PC-3 (cell line): Measurements from ENCODE around the gene PSMB2. TPM values are rescaled to one million over a fixed set of nuclear protein-coding genes. Genes with fewer than 3 reads are reported as not detected.

ENCODE experiments used
- ATAC-seq: fragments of 200-7000 bp; cut with Tn5 transposase; 2 replicates; pipeline ENCODE4 v1.9.1; 2020; ENCODE audit warnings: mild to moderate bottlenecking, moderate library complexity
- BruUV-seq: library from RNA; stranded (reverse); fragments of 400-500 nt; replicated peaks from 2 replicates; lab custom pipeline; 2021; lab: Mats Ljungman, UMichigan
- CTCF ChIA-PET: fragments of 300-600 bp; sonication (Branson Sonifier 250); formaldehyde crosslinking; loops from one replicate; lab custom pipeline; 2022; ENCODE audit warnings: antibody characterized with exemption; lab: Charles Lee
- POLR2A ChIA-PET: fragments of 300-600 bp; sonication (Branson Sonifier 250); formaldehyde crosslinking; loops from one replicate; lab custom pipeline; 2022; ENCODE audit warnings: antibody characterized with exemption; ENCODE audit not compliant: unreplicated experiment; lab: Charles Lee
- DNase-seq: peaks from one replicate; pipeline ENCODE4 v3.0.0-alpha.2; 2015
- H2AFZ ChIP-seq: fragments of 300-600 bp; sonication (generic); 2 replicates; pipeline ENCODE4 v1.6.0; 2016; ENCODE audit warnings: antibody characterized with exemption, low read length
- H3F3A ChIP-seq: fragments of 300-600 bp; sonication (generic); one replicate; pipeline ENCODE4 v1.6.0; 2017; ENCODE audit warnings: antibody characterized with exemption, low read length, control low read depth, mild to moderate bottlenecking; ENCODE audit not compliant: unreplicated experiment
- H3K27ac ChIP-seq: fragments of 300-600 bp; sonication (generic); 2 replicates; pipeline ENCODE4 v1.5.1; 2016; ENCODE audit warnings: mild to moderate bottlenecking, low read length
- H3K27me3 ChIP-seq: fragments of 300-600 bp; sonication (generic); 2 replicates; pipeline ENCODE4 v1.6.1; 2016; ENCODE audit warnings: low read length, mixed read lengths
- H3K36me3 ChIP-seq: fragments of 300-600 bp; sonication (generic); 2 replicates; pipeline ENCODE4 v1.6.1; 2016; ENCODE audit warnings: low read depth, mixed run types, low read length, mixed read lengths
- H3K4me1 ChIP-seq: fragments of 300-600 bp; sonication (generic); 2 replicates; pipeline ENCODE4 v1.5.1; 2016; ENCODE audit warnings: low read length; ENCODE audit not compliant: insufficient read depth
- H3K4me2 ChIP-seq: fragments of 300-600 bp; sonication (generic); 2 replicates; pipeline ENCODE4 v1.6.0; 2016; ENCODE audit warnings: low read length
- H3K4me3 ChIP-seq: fragments of 300-600 bp; sonication (generic); 2 replicates; pipeline ENCODE4 v1.5.1; 2016; ENCODE audit warnings: mild to moderate bottlenecking, low read length, mixed read lengths
- H3K79me2 ChIP-seq: fragments of 300-600 bp; sonication (generic); 2 replicates; pipeline ENCODE4 v1.6.1; 2017; ENCODE audit warnings: low read length, mixed read lengths
- H3K9ac ChIP-seq: fragments of 300-600 bp; sonication (generic); 2 replicates; pipeline ENCODE4 v1.6.0; 2016; ENCODE audit warnings: mild to moderate bottlenecking, low read length
- H3K9me2 ChIP-seq: fragments of 300-600 bp; sonication (generic); replicated peaks from 2 replicates; pipeline ENCODE4 v1.6.1; 2016; ENCODE audit warnings: mixed run types, low read length, mixed read lengths
- H3K9me3 ChIP-seq: fragments of 300-600 bp; sonication (generic); 2 replicates; pipeline ENCODE4 v1.6.1; 2016; ENCODE audit warnings: low read length, mixed read lengths
- H4K20me1 ChIP-seq: fragments of 300-600 bp; sonication (generic); 2 replicates; pipeline ENCODE4 v1.6.1; 2016; ENCODE audit warnings: low read length, mixed read lengths
- EZH2 ChIP-seq: fragments of 300-600 bp; sonication (generic); IDR thresholded peaks from one replicate; pipeline ENCODE4 v1.6.1; 2017; ENCODE audit warnings: antibody characterized with exemption, mild to moderate bottlenecking, low read length; ENCODE audit not compliant: unreplicated experiment
- EZH2phosphoT487 ChIP-seq: fragments of 300-600 bp; sonication (generic); IDR thresholded peaks from 2 replicates; pipeline ENCODE4 v1.6.1; 2018; ENCODE audit warnings: mild to moderate bottlenecking, antibody characterized with exemption, low read length, borderline replicate concordance
- intact Hi-C: fragments of 100-400 bp; cut with micrococcal nuclease; formaldehyde crosslinking; loops from 2 replicates; pipeline ENCODE4 v1.9.0; 2023
- total RNA-seq: library from RNA; depleted of rRNA; stranded (reverse); fragments of >200 nt; gene quantifications from 2 replicates; pipeline ENCODE4 v1.2.3, GENCODE V29; 2014
- TF ChIP-seq, protein P1 (sequence below): fragments of 300-600 bp; sonication (generic); conservative IDR thresholded peaks from 2 replicates; pipeline ENCODE4 v1.5.1; 2017; ENCODE audit warnings: antibody characterized with exemption, low read depth, mild to moderate bottlenecking, low read length

PSMB2 gene
- total RNA-seq, 1 experiment from 2014 or later = 61.2 TPM

DNA sequence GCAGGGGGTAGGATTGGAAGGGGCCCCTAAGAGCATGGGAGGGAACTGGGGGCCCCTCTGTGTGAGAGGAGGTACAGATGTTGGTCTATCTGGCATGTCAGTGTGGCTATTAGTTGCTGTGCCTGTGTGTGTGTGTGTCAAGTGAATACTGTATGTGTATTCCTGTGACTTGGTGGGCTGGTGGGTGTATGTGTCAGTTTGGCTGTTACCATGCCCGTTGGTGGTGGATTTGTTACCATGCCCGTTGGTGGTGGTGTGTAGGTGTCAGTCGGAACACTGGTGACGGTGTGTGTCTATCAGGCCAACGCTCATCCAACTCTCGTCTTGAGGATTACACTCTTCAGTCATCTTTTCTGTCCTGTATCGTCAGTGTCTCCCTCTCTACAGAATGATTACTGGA lies 45.6 kb downstream of the PSMB2 start:
- no peak overlapping the region for H2AFZ ChIP-seq
- H3K79me2 ChIP-seq = no peaks in the 10 kb centered on the region
- H3K9me2 ChIP-seq = no peaks in the 10 kb centered on the region
- TF ChIP-seq, protein P1, sequence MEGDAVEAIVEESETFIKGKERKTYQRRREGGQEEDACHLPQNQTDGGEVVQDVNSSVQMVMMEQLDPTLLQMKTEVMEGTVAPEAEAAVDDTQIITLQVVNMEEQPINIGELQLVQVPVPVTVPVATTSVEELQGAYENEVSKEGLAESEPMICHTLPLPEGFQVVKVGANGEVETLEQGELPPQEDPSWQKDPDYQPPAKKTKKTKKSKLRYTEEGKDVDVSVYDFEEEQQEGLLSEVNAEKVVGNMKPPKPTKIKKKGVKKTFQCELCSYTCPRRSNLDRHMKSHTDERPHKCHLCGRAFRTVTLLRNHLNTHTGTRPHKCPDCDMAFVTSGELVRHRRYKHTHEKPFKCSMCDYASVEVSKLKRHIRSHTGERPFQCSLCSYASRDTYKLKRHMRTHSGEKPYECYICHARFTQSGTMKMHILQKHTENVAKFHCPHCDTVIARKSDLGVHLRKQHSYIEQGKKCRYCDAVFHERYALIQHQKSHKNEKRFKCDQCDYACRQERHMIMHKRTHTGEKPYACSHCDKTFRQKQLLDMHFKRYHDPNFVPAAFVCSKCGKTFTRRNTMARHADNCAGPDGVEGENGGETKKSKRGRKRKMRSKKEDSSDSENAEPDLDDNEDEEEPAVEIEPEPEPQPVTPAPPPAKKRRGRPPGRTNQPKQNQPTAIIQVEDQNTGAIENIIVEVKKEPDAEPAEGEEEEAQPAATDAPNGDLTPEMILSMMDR = no peak
- TF ChIP-seq EZH2 (no peak), EZH2phosphoT487 (no peak)
- no peak for ATAC-seq
- no peaks in the 10 kb centered on the region for H3F3A ChIP-seq
- BruUV-seq = no TSS peak
- ChIA-PET CTCF (no interaction called here), POLR2A (no interaction called here)
- H3K27ac ChIP-seq = no peak overlapping the region
- peaks cover 17% of the 10 kb centered on the region for H3K36me3 ChIP-seq
- H4K20me1 ChIP-seq = no peaks in the 10 kb centered on the region
- H3K4me1 ChIP-seq = no peaks in the 10 kb centered on the region
- intact Hi-C loops = no loop called here
- H3K27me3 ChIP-seq = no peaks in the 10 kb centered on the region
- no peak overlapping the region for H3K9ac ChIP-seq
- no peak for DNase-seq
- H3K4me3 ChIP-seq = no peak overlapping the region
- H3K9me3 ChIP-seq = no peaks in the 10 kb centered on the region
- no peak overlapping the region for H3K4me2 ChIP-seq

DNA sequence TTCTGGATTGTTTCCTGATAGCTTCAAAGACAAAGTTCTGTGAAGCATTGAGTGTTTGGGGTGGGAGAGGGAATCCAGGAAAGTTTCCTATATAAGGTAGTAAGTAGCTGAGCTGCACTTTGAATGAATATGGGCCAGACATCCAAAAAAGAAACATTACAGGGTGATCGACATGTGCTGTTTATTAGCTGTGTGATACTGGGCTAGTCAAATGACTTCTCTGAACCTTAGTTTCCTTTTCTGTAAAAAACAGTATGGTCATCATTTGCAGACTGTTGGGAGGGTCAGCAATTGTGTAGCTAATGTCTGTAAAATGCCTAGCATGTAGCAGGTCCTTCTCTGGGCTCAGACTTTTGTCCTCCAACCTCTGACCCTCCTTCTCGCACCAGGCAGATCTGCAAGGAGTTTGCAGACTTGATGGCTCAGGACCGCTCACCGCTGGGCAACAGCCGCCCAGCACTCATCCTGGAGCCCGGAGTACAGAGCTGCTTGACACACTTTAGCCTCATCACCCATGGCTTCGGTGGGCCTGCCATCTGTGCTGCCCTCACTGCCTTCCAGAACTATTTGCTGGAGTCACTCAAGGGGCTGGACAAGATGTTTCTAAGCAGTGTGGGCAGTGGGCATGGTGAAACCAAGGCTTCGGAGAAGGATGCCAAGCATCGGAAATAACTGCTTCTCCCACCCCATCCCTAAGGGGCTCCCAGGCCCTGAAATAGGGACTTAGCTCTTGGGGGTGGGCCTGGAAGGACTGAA lies 47.1 kb downstream of the PSMB2 start:
- BruUV-seq = no TSS peak
- Histone ChIP-seq H3K4me3 (no peak overlapping the region), H3K79me2 (no peaks in the 10 kb centered on the region), H3K4me2 (no peak overlapping the region), H3F3A (no peaks in the 10 kb centered on the region), H3K27me3 (no peaks in the 10 kb centered on the region), H2AFZ (no peak overlapping the region), H3K27ac (no peak overlapping the region), H3K9me3 (no peaks in the 10 kb centered on the region), H4K20me1 (no peaks in the 10 kb centered on the region), H3K36me3 (peaks cover 8% of the 10 kb centered on the region), H3K9me2 (no peaks in the 10 kb centered on the region), H3K9ac (no peak overlapping the region), H3K4me1 (no peaks in the 10 kb centered on the region)
- no peak for TF ChIP-seq EZH2
- TF ChIP-seq, protein P1 = no peak
- TF ChIP-seq EZH2phosphoT487 = no peak
- intact Hi-C loops = no loop called here
- ChIA-PET CTCF (interaction anchor here (0.7 kb wide), 1 partner anchor 25 kb away, joined by 3 read pairs; no protein-coding TSS in a partner anchor), POLR2A (no interaction called here)
- DNase-seq (no peak), ATAC-seq (no peak)
